T1000 (cell line): ENCODE results near the gene UAP1.
"Not testable (repeated sequence)": the region's sequence is repeated elsewhere in the genome, so short reads cannot be mapped to it uniquely, and the experiment has no call there.

Experiments
- DNase-seq: peaks from one replicate; lab custom pipeline; 2025; ENCODE audit warnings: mixed read lengths; lab: John Stamatoyannopoulos, UW

The UAP1 gene

DNA sequence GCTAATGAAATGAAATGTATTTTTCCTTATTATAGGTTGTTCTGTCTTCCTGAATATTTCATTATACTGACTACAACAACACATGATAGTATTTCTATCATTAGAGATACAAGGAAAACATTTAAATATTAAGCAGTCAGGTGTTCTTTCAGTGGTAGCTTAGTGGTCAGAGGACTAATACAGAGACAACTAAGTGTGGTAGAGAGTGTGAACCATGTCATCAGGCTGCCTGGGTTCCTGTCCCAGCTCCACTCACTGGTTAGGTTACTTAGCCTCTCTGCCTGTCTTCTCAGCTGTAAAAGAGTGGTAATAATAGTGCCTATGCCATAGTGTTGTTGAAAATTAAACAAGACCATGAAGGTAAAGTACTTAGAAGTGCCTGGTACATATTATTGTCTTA is 3.9 kb downstream of the UAP1 start:
- no peak for DNase-seq

DNA sequence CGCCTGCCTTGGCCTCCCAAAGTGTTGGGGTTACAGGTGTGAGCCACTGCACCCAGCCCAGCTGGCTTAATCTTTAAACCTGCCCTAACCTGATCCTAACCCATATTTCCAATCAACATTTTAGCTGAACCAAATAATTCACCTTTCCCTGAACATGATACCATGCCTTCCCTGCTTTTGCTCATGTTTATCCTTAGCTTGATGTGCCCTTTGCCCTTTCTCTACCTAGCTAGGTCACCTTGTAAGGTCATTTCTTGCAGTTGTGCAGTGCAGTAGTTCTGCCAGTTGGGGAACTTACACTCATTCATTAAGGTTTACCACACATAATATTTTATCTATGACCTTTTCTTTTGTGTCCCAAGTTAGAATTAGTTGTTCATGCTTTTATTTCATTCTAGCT is 5.3 kb downstream of the UAP1 start:
- no peak for DNase-seq

- no peak for DNase-seq
Measured at GRCh38 chr1:162568802-162569201, 7.3 kb downstream of the UAP1 start.

GRCh38 chr1:162570718-162571117 is 9.2 kb downstream of the UAP1 start:
- DNase-seq = no peak

- not testable (repeated sequence) for DNase-seq
Measured at GRCh38 chr1:162571121-162571520, 9.6 kb downstream of the UAP1 start.

- no peak for DNase-seq
Measured at GRCh38 chr1:162571696-162572095, 10.2 kb downstream of the UAP1 start.

DNA sequence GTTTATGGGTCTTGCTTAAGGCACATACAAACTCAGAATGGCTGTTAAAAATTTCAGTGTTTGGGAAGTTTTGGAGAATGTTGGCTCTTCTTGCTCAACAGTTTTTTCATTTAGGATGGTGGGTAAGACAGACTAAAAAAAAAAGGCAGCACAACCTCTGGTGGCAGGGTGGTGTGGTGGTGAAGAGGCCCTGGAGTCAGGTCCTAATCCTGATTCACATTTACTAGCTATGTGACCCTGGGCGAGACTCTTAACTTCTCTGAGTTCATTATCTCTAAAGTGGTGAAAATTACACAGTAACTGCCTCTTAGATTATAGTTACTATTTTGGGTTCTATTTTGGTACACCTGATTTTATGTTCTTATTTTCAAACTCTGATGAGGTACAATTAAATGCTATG is 11.6 kb downstream of the UAP1 start:
- no peak for DNase-seq

GRCh38 chr1:162578071-162578700 is 16.7 kb downstream of the UAP1 start:
- no peak for DNase-seq

GRCh38 chr1:162578936-162579335 is 17.4 kb downstream of the UAP1 start:
- DNase-seq = no peak

- no peak for DNase-seq
Measured at GRCh38 chr1:162580308-162580707, 18.8 kb downstream of the UAP1 start.

DNA sequence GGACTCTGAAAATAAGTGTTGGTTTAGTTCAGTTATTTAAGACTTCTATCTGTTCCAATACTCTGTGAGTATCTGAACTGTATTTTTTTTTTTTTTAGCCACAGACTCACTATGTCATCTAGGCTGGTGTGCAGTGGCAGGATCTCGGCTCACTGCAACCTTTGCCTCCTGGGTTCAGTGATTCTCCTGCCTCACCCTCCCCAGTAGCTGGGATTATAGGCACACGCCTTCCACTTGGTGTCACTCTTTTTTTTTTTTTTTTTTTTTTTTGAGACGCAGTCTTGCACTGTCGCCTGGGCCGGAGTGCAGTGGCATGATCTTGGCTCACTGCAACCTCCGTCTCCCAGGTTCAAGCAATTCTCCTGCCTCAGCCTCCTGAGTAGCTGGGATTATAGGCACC is 21.4 kb downstream of the UAP1 start:
- not testable (repeated sequence) for DNase-seq

GRCh38 chr1:162585101-162585500 is 23.6 kb downstream of the UAP1 start:
- not testable (repeated sequence) for DNase-seq

GRCh38 chr1:162587347-162587746 is 25.8 kb downstream of the UAP1 start:
- DNase-seq = no peak

DNA sequence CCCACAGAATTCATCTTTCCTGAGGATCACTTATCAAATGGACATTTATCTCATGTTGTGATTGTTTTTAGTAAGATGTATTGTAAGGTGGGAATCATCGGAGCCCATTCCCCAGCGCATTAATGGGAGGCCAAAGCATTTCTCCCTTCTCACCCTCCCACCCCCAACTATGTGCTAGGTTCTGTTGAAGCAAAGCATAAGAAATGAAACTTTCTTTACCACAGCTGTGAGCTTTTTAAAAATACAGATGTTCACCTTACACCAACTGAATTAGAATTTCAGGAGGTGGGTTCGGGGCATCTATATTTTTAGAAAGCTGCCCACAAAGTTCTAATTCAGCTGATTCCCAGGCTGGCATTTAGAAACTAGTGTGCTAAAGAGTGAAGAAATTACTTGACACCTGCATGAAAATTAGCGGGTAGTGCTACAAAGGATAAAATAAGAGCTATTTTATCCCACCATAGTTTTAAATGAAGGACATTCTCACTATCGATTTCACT is 26.3 kb downstream of the UAP1 start:
- DNase-seq = no peak

- DNase-seq = no peak
Measured at GRCh38 chr1:162590101-162590500, 28.6 kb downstream of the UAP1 start.

DNA sequence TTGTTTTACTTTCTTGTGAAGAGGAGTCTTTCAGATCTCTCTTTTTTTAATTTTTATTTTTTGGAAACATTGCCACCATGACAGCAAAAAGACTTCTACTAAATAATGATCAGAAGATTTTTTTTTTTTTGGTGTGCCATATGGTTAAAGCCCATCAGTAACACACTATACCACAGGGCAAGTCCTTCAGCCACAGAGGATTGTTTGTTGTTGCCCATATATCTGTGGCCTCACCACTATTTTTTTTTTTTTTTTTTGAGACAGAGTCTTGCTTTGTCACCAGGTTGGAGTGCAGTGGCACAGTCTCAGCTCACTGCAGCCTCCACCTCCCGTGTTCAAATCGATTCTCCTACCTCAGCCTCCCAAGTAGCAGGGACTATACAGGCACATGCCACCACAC is 29.2 kb downstream of the UAP1 start:
- no peak for DNase-seq

GRCh38 chr1:162596514-162597170 is 35.1 kb downstream of the UAP1 start:
- DNase-seq = no peak

DNA sequence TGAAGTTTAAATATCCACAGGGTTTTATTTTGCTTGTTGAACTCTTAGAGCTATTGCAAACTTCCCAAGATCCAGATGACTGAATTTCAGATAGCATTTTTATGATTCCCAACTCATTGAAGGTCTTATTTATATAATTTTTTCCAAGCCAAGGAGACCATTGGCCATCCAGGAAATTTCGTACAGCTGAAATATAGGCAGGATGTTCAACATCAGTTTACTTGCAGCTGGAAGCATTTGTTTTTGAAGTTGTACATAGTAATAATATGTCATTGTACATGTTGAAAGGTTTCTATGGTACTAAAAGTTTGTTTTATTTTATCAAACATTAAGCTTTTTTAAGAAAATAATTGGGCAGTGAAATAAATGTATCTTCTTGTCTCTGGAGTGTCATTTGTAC is 37.9 kb downstream of the UAP1 start:
- no peak for DNase-seq

GRCh38 chr1:162603117-162603516 is 41.6 kb downstream of the UAP1 start:
- DNase-seq = not testable (repeated sequence)

- no peak for DNase-seq
Measured at GRCh38 chr1:162605225-162605927, 43.9 kb downstream of the UAP1 start.

DNA sequence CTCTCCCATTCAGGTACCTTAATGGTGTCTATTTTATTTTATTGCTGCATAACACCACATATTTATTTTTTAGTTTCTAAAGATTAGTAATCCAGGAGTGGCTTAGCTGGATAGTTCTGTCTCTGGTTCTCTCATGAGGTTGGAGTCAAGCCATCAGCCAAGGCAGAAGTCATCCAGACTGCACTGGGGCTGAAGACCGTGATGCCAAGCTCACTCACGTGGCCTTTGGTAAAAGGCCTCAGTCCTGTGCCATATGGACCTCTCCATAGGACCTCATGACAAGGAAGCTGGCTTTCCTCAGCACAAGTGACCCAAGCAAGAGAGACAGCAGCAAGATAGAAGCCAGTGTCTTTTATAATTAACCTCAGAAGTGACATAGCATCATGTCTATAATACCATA is 47.8 kb downstream of the UAP1 start:
- DNase-seq = no peak

- DNase-seq = no peak
Measured at GRCh38 chr1:162612606-162613400, 51.3 kb downstream of the UAP1 start.
